Measurements from ENCODE around the gene ANKRD55. TPM values are rescaled to one million over a fixed set of nuclear protein-coding genes. Genes with fewer than 3 reads are reported as not detected.
"Not testable (repeated sequence)": the region's sequence is repeated elsewhere in the genome, so short reads cannot be mapped to it uniquely, and the experiment has no call there.

ANKRD55 gene
- total RNA-seq, 3 donors from 2014 or later (not counting 1 experiment from before 2014, with no cell fraction given), result 0.88 TPM; not detected in 2

GRCh38 chr5:56264417-56265025, 31.4 kb upstream of the ANKRD55 start:
- Histone ChIP-seq H3K4me3 (ENCODE audit: low read length) (no peak overlapping the region), H3K27me3 (ENCODE audit: control insufficient read depth, insufficient read depth, low read length) (no peaks in the 10 kb centered on the region), H3K4me1 (ENCODE audit: control insufficient read depth, insufficient read depth, low read length) (no peaks in the 10 kb centered on the region), H3K9me3 (ENCODE audit: control insufficient read depth, insufficient read depth, low read length) (no peaks in the 10 kb centered on the region), H3K27ac (ENCODE audit: low read length) (no peak overlapping the region), H3K36me3 (ENCODE audit: control insufficient read depth, insufficient read depth, low read length) (no peaks in the 10 kb centered on the region)
- Mint-ChIP-seq H3K9me3 (no peaks in the 10 kb centered on the region), H3K4me1 (no peaks in the 10 kb centered on the region), H3K27ac (no peak overlapping the region), H3K4me3 (no peak overlapping the region), H3K36me3 (no peaks in the 10 kb centered on the region), H3K27me3 (ENCODE audit: low read depth in 2 of 2) (peaks cover 7 to 16% of the 10 kb centered on the region in 2 donors)
- TF ChIP-seq CTCF (IDR thresholded peaks at IDR 0.05), result no peak
- ATAC-seq (peak in 1 of 3 donors; percentile 35), DNase-seq (peak in 1 of 2 donors; percentile 56)
- WGBS (ENCODE audit: insufficient coverage), result 70% methylated on average over 4 of the region's 5 CpGs
- intact Hi-C loops (cut with micrococcal nuclease), result no loop called here

GRCh38 chr5:56262279-56262678, 29.1 kb upstream of the ANKRD55 start:
- intact Hi-C loops (cut with micrococcal nuclease), result no loop called here
- no peak for DNase-seq
- H3K27me3 ChIP-seq (ENCODE audit: control insufficient read depth, insufficient read depth, low read length), result no peaks in the 10 kb centered on the region
- Mint-ChIP-seq H3K9me3 (no peaks in the 10 kb centered on the region), H3K27ac (no peak overlapping the region), H3K27me3 (ENCODE audit: low read depth in 2 of 2) (peaks cover 4 to 6% of the 10 kb centered on the region in 2 donors), H3K36me3 (no peaks in the 10 kb centered on the region), H3K4me3 (no peak overlapping the region), H3K4me1 (no peaks in the 10 kb centered on the region)
- ATAC-seq, result no peak
- TF ChIP-seq CTCF (IDR thresholded peaks at IDR 0.05), result no peak
- WGBS (ENCODE audit: insufficient coverage), result 75% methylated on average over 2 of the region's 3 CpGs
- no peaks in the 10 kb centered on the region for H3K4me1 ChIP-seq (ENCODE audit: control insufficient read depth, insufficient read depth, low read length)
- H3K9me3 ChIP-seq (ENCODE audit: control insufficient read depth, insufficient read depth, low read length), result no peaks in the 10 kb centered on the region
- H3K27ac ChIP-seq (ENCODE audit: low read length), result no peak overlapping the region
- no peak overlapping the region for H3K4me3 ChIP-seq (ENCODE audit: low read length)
- H3K36me3 ChIP-seq (ENCODE audit: control insufficient read depth, insufficient read depth, low read length), result no peaks in the 10 kb centered on the region

- no peak for TF ChIP-seq CTCF (IDR thresholded peaks at IDR 0.05)
- peaks cover 0 to 5% of the 10 kb centered on the region in 2 donors for H3K27me3 Mint-ChIP-seq (ENCODE audit: low read depth in 2 of 2)
- H3K36me3 ChIP-seq (ENCODE audit: control insufficient read depth, insufficient read depth, low read length), result no peaks in the 10 kb centered on the region
- H3K4me1 Mint-ChIP-seq, result no peaks in the 10 kb centered on the region
- no peaks in the 10 kb centered on the region for H3K4me1 ChIP-seq (ENCODE audit: control insufficient read depth, insufficient read depth, low read length)
- no peaks in the 10 kb centered on the region for H3K27me3 ChIP-seq (ENCODE audit: control insufficient read depth, insufficient read depth, low read length)
- ATAC-seq (no peak), DNase-seq (no peak)
- intact Hi-C loops (cut with micrococcal nuclease), result no loop called here
- H3K9me3 ChIP-seq (ENCODE audit: control insufficient read depth, insufficient read depth, low read length), result no peaks in the 10 kb centered on the region
- H3K9me3 Mint-ChIP-seq, result no peaks in the 10 kb centered on the region
- no peak overlapping the region for H3K27ac ChIP-seq (ENCODE audit: low read length)
- WGBS (ENCODE audit: insufficient coverage), result 90% methylated on average over 2 of the region's 2 CpGs
- no peak overlapping the region for H3K27ac Mint-ChIP-seq
- no peaks in the 10 kb centered on the region for H3K36me3 Mint-ChIP-seq
- H3K4me3 ChIP-seq (ENCODE audit: low read length), result no peak overlapping the region
- H3K4me3 Mint-ChIP-seq, result no peak overlapping the region
Observed at GRCh38 chr5:56259002-56259511, 25.9 kb upstream of the ANKRD55 start.

GRCh38 chr5:56257763-56258529, 24.8 kb upstream of the ANKRD55 start:
- DNase-seq; H3K9me3 ChIP-seq (ENCODE audit: control insufficient read depth, insufficient read depth, low read length); H3K27ac Mint-ChIP-seq; H3K36me3 Mint-ChIP-seq; H3K27me3 Mint-ChIP-seq (ENCODE audit: low read depth in 2 of 2); H3K27me3 ChIP-seq (ENCODE audit: control insufficient read depth, insufficient read depth, low read length); H3K27ac ChIP-seq (ENCODE audit: low read length); H3K4me3 Mint-ChIP-seq; ATAC-seq; H3K4me3 ChIP-seq (ENCODE audit: low read length); H3K36me3 ChIP-seq (ENCODE audit: control insufficient read depth, insufficient read depth, low read length); H3K9me3 Mint-ChIP-seq; H3K4me1 Mint-ChIP-seq; intact Hi-C loops (cut with micrococcal nuclease); H3K4me1 ChIP-seq (ENCODE audit: control insufficient read depth, insufficient read depth, low read length): not testable (repeated sequence)
- WGBS (ENCODE audit: insufficient coverage), result 94% methylated on average over 23 of the region's 30 CpGs
